ENCODE data around the gene OR9I1.

- TF ChIP-seq, protein P1, sequence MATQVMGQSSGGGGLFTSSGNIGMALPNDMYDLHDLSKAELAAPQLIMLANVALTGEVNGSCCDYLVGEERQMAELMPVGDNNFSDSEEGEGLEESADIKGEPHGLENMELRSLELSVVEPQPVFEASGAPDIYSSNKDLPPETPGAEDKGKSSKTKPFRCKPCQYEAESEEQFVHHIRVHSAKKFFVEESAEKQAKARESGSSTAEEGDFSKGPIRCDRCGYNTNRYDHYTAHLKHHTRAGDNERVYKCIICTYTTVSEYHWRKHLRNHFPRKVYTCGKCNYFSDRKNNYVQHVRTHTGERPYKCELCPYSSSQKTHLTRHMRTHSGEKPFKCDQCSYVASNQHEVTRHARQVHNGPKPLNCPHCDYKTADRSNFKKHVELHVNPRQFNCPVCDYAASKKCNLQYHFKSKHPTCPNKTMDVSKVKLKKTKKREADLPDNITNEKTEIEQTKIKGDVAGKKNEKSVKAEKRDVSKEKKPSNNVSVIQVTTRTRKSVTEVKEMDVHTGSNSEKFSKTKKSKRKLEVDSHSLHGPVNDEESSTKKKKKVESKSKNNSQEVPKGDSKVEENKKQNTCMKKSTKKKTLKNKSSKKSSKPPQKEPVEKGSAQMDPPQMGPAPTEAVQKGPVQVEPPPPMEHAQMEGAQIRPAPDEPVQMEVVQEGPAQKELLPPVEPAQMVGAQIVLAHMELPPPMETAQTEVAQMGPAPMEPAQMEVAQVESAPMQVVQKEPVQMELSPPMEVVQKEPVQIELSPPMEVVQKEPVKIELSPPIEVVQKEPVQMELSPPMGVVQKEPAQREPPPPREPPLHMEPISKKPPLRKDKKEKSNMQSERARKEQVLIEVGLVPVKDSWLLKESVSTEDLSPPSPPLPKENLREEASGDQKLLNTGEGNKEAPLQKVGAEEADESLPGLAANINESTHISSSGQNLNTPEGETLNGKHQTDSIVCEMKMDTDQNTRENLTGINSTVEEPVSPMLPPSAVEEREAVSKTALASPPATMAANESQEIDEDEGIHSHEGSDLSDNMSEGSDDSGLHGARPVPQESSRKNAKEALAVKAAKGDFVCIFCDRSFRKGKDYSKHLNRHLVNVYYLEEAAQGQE (IDR thresholded peaks at IDR 0.05; ENCODE audit: low read depth, low read length) = no peak
- TF ChIP-seq POLR2AphosphoS5 (IDR thresholded peaks at IDR 0.05; ENCODE audit: low read depth, low read length) (no peak), EP300 (IDR thresholded peaks at IDR 0.05; ENCODE audit: borderline replicate concordance in 1 of 2, low read depth in 1 of 2, low read length in 1 of 2) (no peak), JUND (IDR thresholded peaks at IDR 0.05) (no peak), YY1 (IDR thresholded peaks at IDR 0.05; ENCODE audit: low read depth) (no peak), RAD21 (IDR thresholded peaks at IDR 0.05; ENCODE audit: low read length) (no peak), NRF1 (IDR thresholded peaks at IDR 0.05; ENCODE audit: low read depth, low read length) (no peak)
- TF ChIP-seq, protein P2, sequence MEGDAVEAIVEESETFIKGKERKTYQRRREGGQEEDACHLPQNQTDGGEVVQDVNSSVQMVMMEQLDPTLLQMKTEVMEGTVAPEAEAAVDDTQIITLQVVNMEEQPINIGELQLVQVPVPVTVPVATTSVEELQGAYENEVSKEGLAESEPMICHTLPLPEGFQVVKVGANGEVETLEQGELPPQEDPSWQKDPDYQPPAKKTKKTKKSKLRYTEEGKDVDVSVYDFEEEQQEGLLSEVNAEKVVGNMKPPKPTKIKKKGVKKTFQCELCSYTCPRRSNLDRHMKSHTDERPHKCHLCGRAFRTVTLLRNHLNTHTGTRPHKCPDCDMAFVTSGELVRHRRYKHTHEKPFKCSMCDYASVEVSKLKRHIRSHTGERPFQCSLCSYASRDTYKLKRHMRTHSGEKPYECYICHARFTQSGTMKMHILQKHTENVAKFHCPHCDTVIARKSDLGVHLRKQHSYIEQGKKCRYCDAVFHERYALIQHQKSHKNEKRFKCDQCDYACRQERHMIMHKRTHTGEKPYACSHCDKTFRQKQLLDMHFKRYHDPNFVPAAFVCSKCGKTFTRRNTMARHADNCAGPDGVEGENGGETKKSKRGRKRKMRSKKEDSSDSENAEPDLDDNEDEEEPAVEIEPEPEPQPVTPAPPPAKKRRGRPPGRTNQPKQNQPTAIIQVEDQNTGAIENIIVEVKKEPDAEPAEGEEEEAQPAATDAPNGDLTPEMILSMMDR (IDR thresholded peaks at IDR 0.05) = no peak
- TF ChIP-seq, protein P3, sequence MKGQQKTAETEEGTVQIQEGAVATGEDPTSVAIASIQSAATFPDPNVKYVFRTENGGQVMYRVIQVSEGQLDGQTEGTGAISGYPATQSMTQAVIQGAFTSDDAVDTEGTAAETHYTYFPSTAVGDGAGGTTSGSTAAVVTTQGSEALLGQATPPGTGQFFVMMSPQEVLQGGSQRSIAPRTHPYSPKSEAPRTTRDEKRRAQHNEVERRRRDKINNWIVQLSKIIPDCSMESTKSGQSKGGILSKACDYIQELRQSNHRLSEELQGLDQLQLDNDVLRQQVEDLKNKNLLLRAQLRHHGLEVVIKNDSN (IDR thresholded peaks at IDR 0.05; ENCODE audit: borderline replicate concordance, low read depth) = no peak
- TF ChIP-seq, protein P4, sequence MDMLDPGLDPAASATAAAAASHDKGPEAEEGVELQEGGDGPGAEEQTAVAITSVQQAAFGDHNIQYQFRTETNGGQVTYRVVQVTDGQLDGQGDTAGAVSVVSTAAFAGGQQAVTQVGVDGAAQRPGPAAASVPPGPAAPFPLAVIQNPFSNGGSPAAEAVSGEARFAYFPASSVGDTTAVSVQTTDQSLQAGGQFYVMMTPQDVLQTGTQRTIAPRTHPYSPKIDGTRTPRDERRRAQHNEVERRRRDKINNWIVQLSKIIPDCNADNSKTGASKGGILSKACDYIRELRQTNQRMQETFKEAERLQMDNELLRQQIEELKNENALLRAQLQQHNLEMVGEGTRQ (IDR thresholded peaks at IDR 0.05; ENCODE audit: borderline replicate concordance, low read depth, low read length) = no peak
These were observed 8.8 kb upstream of the OR9I1 start for GRCh38 chr11:58134151-58134550.
